ENCODE data around the gene MTHFD1L.
A peak's percentile ranks its signal among the peaks of the same experiment; 100 is the strongest.
"Not testable (repeated sequence)": the region's sequence is repeated elsewhere in the genome, so short reads cannot be mapped to it uniquely, and the experiment has no call there.

MTHFD1L gene

GRCh38 chr6:151121900-151122299, 256.4 kb downstream of the MTHFD1L start:
- peak; percentile 15 for DNase-seq (ENCODE audit: extremely low read depth, low read depth)
- no peak for TF ChIP-seq CTCF (IDR thresholded peaks at IDR 0.05; ENCODE audit: low read depth, low read length, missing control alignments)
- H3K4me3 ChIP-seq (replicated peaks; ENCODE audit: low read depth, low read length): no peak overlapping the region

GRCh38 chr6:151123641-151124040, 258.1 kb downstream of the MTHFD1L start:
- DNase-seq (ENCODE audit: extremely low read depth, low read depth); H3K4me3 ChIP-seq (replicated peaks; ENCODE audit: low read depth, low read length): not testable (repeated sequence)

GRCh38 chr6:151125242-151125641, 259.7 kb downstream of the MTHFD1L start:
- H3K4me3 ChIP-seq (replicated peaks; ENCODE audit: low read depth, low read length); DNase-seq (ENCODE audit: extremely low read depth, low read depth): not testable (repeated sequence)

- not testable (repeated sequence) for H3K4me3 ChIP-seq (replicated peaks; ENCODE audit: low read depth, low read length); DNase-seq (ENCODE audit: extremely low read depth, low read depth)
These were observed 260.3 kb downstream of the MTHFD1L start for GRCh38 chr6:151125651-151126416.

GRCh38 chr6:151126417-151126724, 260.9 kb downstream of the MTHFD1L start:
- DNase-seq (ENCODE audit: extremely low read depth, low read depth); H3K4me3 ChIP-seq (replicated peaks; ENCODE audit: low read depth, low read length): not testable (repeated sequence)

GRCh38 chr6:151127133-151127798, 261.8 kb downstream of the MTHFD1L start:
- H3K4me3 ChIP-seq (replicated peaks; ENCODE audit: low read depth, low read length); DNase-seq (ENCODE audit: extremely low read depth, low read depth): not testable (repeated sequence)

GRCh38 chr6:151128763-151129370, 263.4 kb downstream of the MTHFD1L start:
- H3K4me3 ChIP-seq (replicated peaks; ENCODE audit: low read depth, low read length): no peak overlapping the region
- no peak for DNase-seq (ENCODE audit: extremely low read depth, low read depth)
- TF ChIP-seq CTCF (IDR thresholded peaks at IDR 0.05; ENCODE audit: low read depth, low read length, missing control alignments): no peak

GRCh38 chr6:151130329-151130728, 264.8 kb downstream of the MTHFD1L start:
- no peak for DNase-seq (ENCODE audit: extremely low read depth, low read depth)
- no peak overlapping the region for H3K4me3 ChIP-seq (replicated peaks; ENCODE audit: low read depth, low read length)
- TF ChIP-seq CTCF (IDR thresholded peaks at IDR 0.05; ENCODE audit: low read depth, low read length, missing control alignments): no peak

GRCh38 chr6:151131324-151132007, 266.0 kb downstream of the MTHFD1L start:
- H3K4me3 ChIP-seq (replicated peaks; ENCODE audit: low read depth, low read length): no peak overlapping the region
- DNase-seq (ENCODE audit: extremely low read depth, low read depth): no peak
- no peak for TF ChIP-seq CTCF (IDR thresholded peaks at IDR 0.05; ENCODE audit: low read depth, low read length, missing control alignments)
